H1 (cell line): ENCODE data around the gene TRABD2B. TPM values are rescaled to one million over a fixed set of nuclear protein-coding genes. Genes with fewer than 3 reads are reported as not detected.

Experiments
- CTCF ChIA-PET: fragments of 300-600 bp; sonication (Branson Sonifier 250); formaldehyde crosslinking; loops from one replicate; lab custom pipeline; 2021; ENCODE audit not compliant: partially characterized antibody; lab: Charles Lee
- POLR2A ChIA-PET: fragments of 300-600 bp; sonication (Branson Sonifier 250); formaldehyde crosslinking; loops from one replicate; lab custom pipeline; 2021; ENCODE audit warnings: inconsistent platforms; ENCODE audit not compliant: partially characterized antibody; lab: Charles Lee
- DNase-seq, 2 experiments: peaks; one replicate each; pipeline versions ENCODE4 v3.0.0 to v3.0.0-alpha.2; 2010 to 2022; ENCODE audit warnings: low spot score in 2 of 2, low read depth in 1 of 2, mixed read lengths in 1 of 2
- FAIRE-seq: peaks from 2 replicates; lab custom pipeline; 2011; peaks lifted over from hg19 to GRCh38; lab: Jason Lieb, UNC
- H2AFZ ChIP-seq: 2 replicates; pipeline ENCODE4 v1.8.1; 2012; ENCODE audit warnings: low read length, inconsistent platforms
- H2AK5ac ChIP-seq: 2 replicates; pipeline ENCODE4 v1.6.1; 2013; ENCODE audit warnings: low read depth, low read length
- H2BK120ac ChIP-seq: replicated peaks from 2 replicates; pipeline ENCODE3; 2013; ENCODE audit warnings: low read depth, low read length, inconsistent platforms
- H2BK12ac ChIP-seq: 2 replicates; pipeline ENCODE4 v1.6.1; 2013; ENCODE audit warnings: low read depth, low read length
- H2BK15ac ChIP-seq: 2 replicates; pipeline ENCODE4 v1.6.1; 2013; ENCODE audit warnings: low read length
- H2BK20ac ChIP-seq: 2 replicates; pipeline ENCODE4 v1.6.1; 2013; ENCODE audit warnings: low read length
- H2BK5ac ChIP-seq: 2 replicates; pipeline ENCODE4 v1.6.1; 2013; ENCODE audit warnings: low read depth, low read length
- H3K14ac ChIP-seq: 2 replicates; pipeline ENCODE4 v1.6.1; 2013; ENCODE audit warnings: inconsistent platforms; ENCODE audit not compliant: insufficient read length
- H3K18ac ChIP-seq: 2 replicates; pipeline ENCODE4 v1.6.1; 2013; ENCODE audit warnings: low read length; ENCODE audit errors: extremely low read depth
- H3K23ac ChIP-seq: 2 replicates; pipeline ENCODE4 v1.6.1; 2013; ENCODE audit warnings: inconsistent platforms; ENCODE audit not compliant: insufficient read length
- H3K23me2 ChIP-seq: 2 replicates; pipeline ENCODE4 v1.6.1; 2013; ENCODE audit warnings: low read depth, low read length
- H3K27ac ChIP-seq: 2 replicates; pipeline ENCODE4 v1.6.1; 2011; ENCODE audit warnings: low read depth, low read length, inconsistent platforms
- H3K27me3 ChIP-seq, 4 experiments: replicated peaks in 1 of 4; 1 replicate in 1 of 4; 2 replicates in 3 of 4; pipeline versions ENCODE4 v1.6.1 to v1.8.1; 2011 to 2013; ENCODE audit warnings: low read length in 3 of 4, mild to moderate bottlenecking in 3 of 4, inconsistent platforms in 2 of 4, mixed read lengths in 2 of 4, moderate library complexity in 1 of 4; ENCODE audit not compliant: control insufficient read depth in 3 of 4, insufficient read depth in 3 of 4; ENCODE audit errors: extremely low read depth in 1 of 4
- H3K36me3 ChIP-seq, 4 experiments: 2 replicates each; pipeline versions ENCODE4 v1.6.1 to v1.8.1; 2011 to 2013; ENCODE audit warnings: mild to moderate bottlenecking in 4 of 4, low read length in 3 of 4, moderate library complexity in 2 of 4, control low read depth in 1 of 4, inconsistent platforms in 1 of 4; ENCODE audit not compliant: insufficient read depth in 4 of 4, control insufficient read depth in 2 of 4
- H3K4ac ChIP-seq: replicated peaks from 2 replicates; pipeline ENCODE3; 2013; ENCODE audit warnings: low read length, low read depth, mixed read lengths, inconsistent platforms; ENCODE audit not compliant: insufficient read length
- H3K4me1 ChIP-seq, 4 experiments: replicated peaks in 1 of 4; 1 replicate in 1 of 4; 2 replicates in 3 of 4; pipeline versions ENCODE4 v1.6.1 to v1.8.1; 2011 to 2013; ENCODE audit warnings: low read length in 3 of 4, inconsistent platforms in 2 of 4, mixed read lengths in 1 of 4; ENCODE audit not compliant: insufficient read depth in 4 of 4, control insufficient read depth in 3 of 4
- H3K4me2 ChIP-seq, 2 experiments: 2 replicates each; pipeline versions ENCODE4 v1.6.1 to v1.8.1; 2011 to 2013; ENCODE audit warnings: low read depth in 2 of 2, low read length in 2 of 2, control low read depth in 1 of 2, inconsistent platforms in 1 of 2, mild to moderate bottlenecking in 1 of 2; ENCODE audit not compliant: insufficient read depth in 1 of 2
- H3K4me3 ChIP-seq, 4 experiments: fragments of 200-600, 300-600 bp in 1 of 4; sonication (generic), shearing (Covaris generic), sonication (Bioruptor Twin) in 1 of 4; 2 replicates each; pipeline versions ENCODE4 v1.5.1 to v1.8.1; 2011 to 2016; ENCODE audit warnings: low read length in 4 of 4, low read depth in 3 of 4, control low read depth in 2 of 4, inconsistent platforms in 2 of 4, mild to moderate bottlenecking in 2 of 4, mixed read lengths in 1 of 4, moderate library complexity in 1 of 4; ENCODE audit not compliant: insufficient read depth in 2 of 4; ENCODE audit errors: extremely low read depth in 1 of 4
- H3K56ac ChIP-seq: replicated peaks from 2 replicates; pipeline ENCODE3; 2013; ENCODE audit warnings: low read depth, mild to moderate bottlenecking, mixed read lengths, low read length, inconsistent platforms; ENCODE audit not compliant: insufficient read length
- H3K79me1 ChIP-seq: 2 replicates; pipeline ENCODE4 v1.6.1; 2013; ENCODE audit warnings: low read depth, low read length, control low read depth
- H3K79me2 ChIP-seq, 2 experiments: 2 replicates each; pipeline versions ENCODE4 v1.6.1 to v1.8.1; 2012 to 2013; ENCODE audit warnings: low read length in 2 of 2, mild to moderate bottlenecking in 2 of 2, inconsistent platforms in 1 of 2; ENCODE audit not compliant: insufficient read depth in 2 of 2, control insufficient read depth in 1 of 2
- H3K9ac ChIP-seq, 4 experiments: replicated peaks in 1 of 4; 1 replicate in 1 of 4; 2 replicates in 3 of 4; pipeline versions ENCODE4 v1.6.1 to v1.8.1; 2011 to 2013; ENCODE audit warnings: low read depth in 3 of 4, low read length in 3 of 4, control low read depth in 2 of 4, mild to moderate bottlenecking in 2 of 4, moderate library complexity in 2 of 4, inconsistent platforms in 1 of 4; ENCODE audit errors: extremely low read depth in 1 of 4
- H3K9me3 ChIP-seq, 2 experiments: 2 replicates each; pipeline versions ENCODE4 v1.6.1 to v1.8.1; 2012 to 2013; ENCODE audit warnings: mild to moderate bottlenecking in 2 of 2, moderate library complexity in 2 of 2, control low read depth in 1 of 2, inconsistent platforms in 1 of 2, low read depth in 1 of 2, low read length in 1 of 2, mixed read lengths in 1 of 2; ENCODE audit not compliant: insufficient read depth in 2 of 2
- H4K20me1 ChIP-seq, 2 experiments: replicated peaks in 1 of 2; 2 replicates each; pipeline versions ENCODE3 to v1.8.1; 2011 to 2013; ENCODE audit warnings: inconsistent platforms in 2 of 2, low read length in 2 of 2, mild to moderate bottlenecking in 1 of 2; ENCODE audit not compliant: insufficient read depth in 2 of 2, control insufficient read depth in 1 of 2
- H4K5ac ChIP-seq: 2 replicates; pipeline ENCODE4 v1.6.1; 2013; ENCODE audit warnings: low read length, low read depth, mixed read lengths, inconsistent platforms; ENCODE audit not compliant: insufficient read length
- H4K8ac ChIP-seq: 2 replicates; pipeline ENCODE4 v1.8.0; 2013; ENCODE audit warnings: mild to moderate bottlenecking, moderate library complexity, low read length, inconsistent platforms; ENCODE audit not compliant: insufficient read depth; ENCODE audit errors: extremely low read depth
- H4K91ac ChIP-seq: replicated peaks from 2 replicates; pipeline ENCODE3; 2013; ENCODE audit warnings: low read length, mixed read lengths, inconsistent platforms; ENCODE audit not compliant: insufficient read length
- ASH2L ChIP-seq: fragments of 200-600, 300-600 bp; sonication (generic); IDR thresholded peaks from one replicate; pipeline ENCODE4 v1.7.1; 2017; ENCODE audit warnings: low read length
- CBX5 ChIP-seq: fragments of 300-800, 300-1000 bp; sonication (generic); IDR thresholded peaks from 2 replicates; pipeline ENCODE4 v1.7.1; 2016; ENCODE audit warnings: antibody characterized with exemption, low read length, low read depth
- CTBP2 ChIP-seq: IDR thresholded peaks from 2 replicates; pipeline ENCODE4 v1.7.0; 2011; ENCODE audit warnings: borderline replicate concordance, mild to moderate bottlenecking, moderate library complexity, mixed read lengths, low read length; ENCODE audit not compliant: insufficient read depth, insufficient read length
- GTF2F1 ChIP-seq: IDR thresholded peaks from 2 replicates; pipeline ENCODE4 v1.6.1; 2012; ENCODE audit warnings: low read depth, low read length, improper control_type of control experiment, borderline replicate concordance
- JUN ChIP-seq: IDR thresholded peaks from 2 replicates; pipeline ENCODE4 v1.6.1; 2011; ENCODE audit warnings: low read depth, mild to moderate bottlenecking, improper control_type of control experiment, low read length
- KDM1A ChIP-seq: fragments of 200-600, 300-600 bp; sonication (generic); IDR thresholded peaks from 2 replicates; pipeline ENCODE4 v1.7.1; 2016; ENCODE audit warnings: mild to moderate bottlenecking, low read length, borderline replicate concordance
- RBBP5 ChIP-seq: IDR thresholded peaks from 2 replicates; pipeline ENCODE4 v1.7.1; 2012; ENCODE audit warnings: low read depth, mild to moderate bottlenecking, inconsistent platforms, low read length, moderate library complexity, borderline replicate concordance
- RNF2 ChIP-seq: fragments of 200-900, 300-1000 bp; sonication (generic); IDR thresholded peaks from 2 replicates; pipeline ENCODE4 v1.7.1; 2016; ENCODE audit warnings: borderline replicate concordance, low read depth, mild to moderate bottlenecking, antibody characterized with exemption, low read length; ENCODE audit not compliant: poor library complexity, severe bottlenecking; ENCODE audit errors: missing control alignments
- SAP30 ChIP-seq: fragments of 300-600 bp; sonication (generic); IDR thresholded peaks from 2 replicates; pipeline ENCODE4 v1.7.1; 2012; ENCODE audit warnings: low read length, moderate library complexity, mild to moderate bottlenecking, inconsistent platforms; ENCODE audit not compliant: insufficient read depth, insufficient replicate concordance
- SRF ChIP-seq: IDR thresholded peaks from 2 replicates; pipeline ENCODE4 v1.6.1; 2011; ENCODE audit warnings: mild to moderate bottlenecking, low read depth, low read length, moderate library complexity
- SUZ12 ChIP-seq: fragments of 200-600 bp; sonication (generic); IDR thresholded peaks from 2 replicates; pipeline ENCODE4 v1.6.1; 2012; ENCODE audit warnings: mild to moderate bottlenecking, inconsistent platforms, low read length, moderate library complexity, mixed read lengths
- TEAD4 ChIP-seq: IDR thresholded peaks from 2 replicates; pipeline ENCODE4 v1.6.1; 2012; ENCODE audit warnings: low read depth, low read length, inconsistent platforms, mixed read lengths
- YY1 ChIP-seq: IDR thresholded peaks from 2 replicates; pipeline ENCODE4 v1.6.1; 2011; ENCODE audit warnings: low read depth, mild to moderate bottlenecking, low read length
- WGBS, 2 experiments: shearing (Covaris generic) in 1 of 2; methylation state at CpG; one replicate each; pipeline versions ENCODE4 v1.1.6 to v1.1.7; 2013 to 2015; ENCODE audit warnings: low lambda C conversion rate in 2 of 2, mixed read lengths in 2 of 2, inconsistent platforms in 1 of 2, low coverage in 1 of 2, missing lambda C conversion rate in 1 of 2; ENCODE audit not compliant: insufficient replicate concordance in 2 of 2, insufficient coverage in 1 of 2, insufficient read length in 1 of 2; ENCODE audit errors: extremely low coverage in 1 of 2, missing lambda C conversion rate in 1 of 2; 5-methylcytosine and 5-hydroxymethylcytosine counted together
- polyA plus RNA-seq, 7 experiments: library from polyadenylated mRNA; depleted of rRNA in 3 of 7; stranded (reverse) in 5 of 7; unstranded in 2 of 7; fragments of >200 nt in 5 of 7; fragments of 200-250 nt in 2 of 7; gene quantifications; 1 replicate in 5 of 7; 2 replicates in 1 of 7; 4 replicates in 1 of 7; pipeline versions ENCODE4 v1.2.1 to v1.2.3, GENCODE V29; 2011 to 2013; ENCODE audit warnings: missing spikeins in 2 of 7, mixed read lengths in 2 of 7
- total RNA-seq: library from RNA; stranded (reverse); fragmentation: NEBNext Ultra II Directional; extraction: Animal tissue kit (Norgen Biotek cat#: 25700); gene quantifications from 2 replicates; pipeline ENCODE4 v1.2.1, GENCODE V29; 2021

The TRABD2B gene
- total and polyA plus RNA-seq, 2 of the 8 experiments (the other 6 are each of a cell fraction or from before 2014, with no cell fraction given), result 0.95 to 3.4 TPM

- no peaks in the 10 kb centered on the region for H3K4me1 ChIP-seq
- no peak overlapping the region for H4K5ac ChIP-seq
- no peak for FAIRE-seq
- no peak overlapping the region for H3K4me2 ChIP-seq
- H3K4ac ChIP-seq, result no peak overlapping the region
- no peak overlapping the region for H2AFZ ChIP-seq
- no peaks in the 10 kb centered on the region for H3K9me3 ChIP-seq
- no peak overlapping the region for H4K8ac ChIP-seq
- H2BK15ac ChIP-seq, result no peak overlapping the region
- no peak overlapping the region for H2BK12ac ChIP-seq
- no peaks in the 10 kb centered on the region for H3K23me2 ChIP-seq
- H3K14ac ChIP-seq, result no peak overlapping the region
- H3K79me1 ChIP-seq, result no peaks in the 10 kb centered on the region
- H3K27ac ChIP-seq, result no peak overlapping the region
- H2BK20ac ChIP-seq, result no peak overlapping the region
- H2BK5ac ChIP-seq, result no peak overlapping the region
- H4K91ac ChIP-seq, result no peak overlapping the region
- H2BK120ac ChIP-seq, result no peak overlapping the region
- no peaks in the 10 kb centered on the region for H4K20me1 ChIP-seq
- DNase-seq, result no peak
- H2AK5ac ChIP-seq, result no peak overlapping the region
- no peaks in the 10 kb centered on the region for H3K27me3 ChIP-seq
- no peak overlapping the region for H3K56ac ChIP-seq
- no peak overlapping the region for H3K4me3 ChIP-seq
- H3K36me3 ChIP-seq, result no peaks in the 10 kb centered on the region; a peak in 1 of 8 replicates
- no peak overlapping the region for H3K23ac ChIP-seq
- H3K9ac ChIP-seq, result no peak overlapping the region
- ChIA-PET CTCF (interaction anchor here (0.6 to 3.3 kb wide), 5 partner anchors 13 to 120 kb away, joined by 3 to 12 read pairs (median 3); no protein-coding TSS in a partner anchor), POLR2A (no interaction called here)
- no peaks in the 10 kb centered on the region for H3K79me2 ChIP-seq
- no peak overlapping the region for H3K18ac ChIP-seq
- 85% methylated on average over 14 of the region's 14 CpGs; no CpG with 5 or more reads in 1 of the 2 experiments for WGBS, 2 experiments
- no peak for TF ChIP-seq KDM1A
- no peak for TF ChIP-seq RBBP5
- TF ChIP-seq TEAD4, result no peak
- TF ChIP-seq SRF, result no peak
- TF ChIP-seq JUN, result no peak
- no peak for TF ChIP-seq YY1
- TF ChIP-seq SAP30, result no peak
- TF ChIP-seq CBX5, result no peak
- TF ChIP-seq SUZ12, result no peak
- TF ChIP-seq CTBP2, result no peak
- no peak for TF ChIP-seq GTF2F1
- TF ChIP-seq ASH2L, result no peak
- TF ChIP-seq RNF2, result no peak
Measured at GRCh38 chr1:47906527-47907176, 90.5 kb downstream of the TRABD2B start.
